GM18870 (cell line): Measurements from ENCODE around the gene CPZ.
"Not testable (repeated sequence)": the region's sequence is repeated elsewhere in the genome, so short reads cannot be mapped to it uniquely, and the experiment has no call there.

ENCODE experiments used
- ATAC-seq: cut with Tn5 transposase; IDR thresholded peaks from one replicate; pipeline ENCODE4 v1.9.1; 2021; ENCODE audit warnings: moderate library complexity; ENCODE audit not compliant: unreplicated experiment

Gene CPZ

GRCh38 chr4:8556341-8557150, 36.0 kb upstream of the CPZ start:
- ATAC-seq = no peak

GRCh38 chr4:8557151-8558076, 35.2 kb upstream of the CPZ start:
- ATAC-seq = no peak

GRCh38 chr4:8558080-8558960, 34.2 kb upstream of the CPZ start:
- ATAC-seq = no peak

GRCh38 chr4:8559011-8559410, 33.6 kb upstream of the CPZ start:
- ATAC-seq = no peak

- no peak for ATAC-seq
These were observed 32.9 kb upstream of the CPZ start for GRCh38 chr4:8559524-8560264.

GRCh38 chr4:8560265-8561047, 32.1 kb upstream of the CPZ start:
- no peak for ATAC-seq

- ATAC-seq = no peak
These were observed 28.0 kb upstream of the CPZ start for GRCh38 chr4:8564595-8564994.

- ATAC-seq = no peak
These were observed 24.4 kb upstream of the CPZ start for GRCh38 chr4:8568068-8568668.

- no peak for ATAC-seq
These were observed 22.4 kb upstream of the CPZ start for GRCh38 chr4:8570201-8570600.

GRCh38 chr4:8571702-8572685, 20.6 kb upstream of the CPZ start:
- ATAC-seq = no peak

GRCh38 chr4:8573266-8573665, 19.3 kb upstream of the CPZ start:
- ATAC-seq = no peak

GRCh38 chr4:8574796-8575370, 17.7 kb upstream of the CPZ start:
- ATAC-seq = no peak

- ATAC-seq = no peak
These were observed 17.1 kb upstream of the CPZ start for GRCh38 chr4:8575457-8575856.

- ATAC-seq = not testable (repeated sequence)
These were observed 16.0 kb upstream of the CPZ start for GRCh38 chr4:8576591-8576990.

- no peak for ATAC-seq
These were observed 15.5 kb upstream of the CPZ start for GRCh38 chr4:8577046-8577445.

- ATAC-seq = no peak
These were observed 14.6 kb upstream of the CPZ start for GRCh38 chr4:8577972-8578371.

GRCh38 chr4:8578717-8579116, 13.8 kb upstream of the CPZ start:
- no peak for ATAC-seq
